RKO (cell line): ENCODE data around the gene LANCL3.
A peak's percentile ranks its signal among the peaks of the same experiment; 100 is the strongest.
"Not testable (repeated sequence)": the region's sequence is repeated elsewhere in the genome, so short reads cannot be mapped to it uniquely, and the experiment has no call there.

ENCODE experiments used
- DNase-seq: peaks from one replicate; pipeline ENCODE4 v3.0.0-alpha.2; 2016; ENCODE audit warnings: low spot score

The LANCL3 gene

GRCh38 chrX:37613933-37614332 lies 42.5 kb downstream of the LANCL3 start:
- DNase-seq, result no peak

GRCh38 chrX:37627602-37628001 lies 56.1 kb downstream of the LANCL3 start:
- DNase-seq, result no peak

GRCh38 chrX:37638047-37638446 lies 66.6 kb downstream of the LANCL3 start:
- no peak for DNase-seq

GRCh38 chrX:37640142-37640541 lies 68.7 kb downstream of the LANCL3 start:
- DNase-seq, result no peak

GRCh38 chrX:37641859-37642258 lies 70.4 kb downstream of the LANCL3 start:
- DNase-seq, result no peak

GRCh38 chrX:37644381-37645305 lies 73.2 kb downstream of the LANCL3 start:
- DNase-seq, result no peak

GRCh38 chrX:37646254-37646653 lies 74.8 kb downstream of the LANCL3 start:
- DNase-seq, result peak; percentile 23

- not testable (repeated sequence) for DNase-seq
Measured at GRCh38 chrX:37650879-37651278, 79.4 kb downstream of the LANCL3 start.

GRCh38 chrX:37651921-37652452 lies 80.5 kb downstream of the LANCL3 start:
- no peak for DNase-seq

- DNase-seq, result no peak
Measured at GRCh38 chrX:37652589-37653231, 81.2 kb downstream of the LANCL3 start.

- no peak for DNase-seq
Measured at GRCh38 chrX:37653397-37654085, 82.1 kb downstream of the LANCL3 start.

GRCh38 chrX:37658343-37659030 lies 87.0 kb downstream of the LANCL3 start:
- DNase-seq, result no peak

GRCh38 chrX:37659047-37659446 lies 87.6 kb downstream of the LANCL3 start:
- DNase-seq, result no peak

GRCh38 chrX:37662181-37662580 lies 90.7 kb downstream of the LANCL3 start:
- no peak for DNase-seq

GRCh38 chrX:37666516-37666915 lies 95.1 kb downstream of the LANCL3 start:
- no peak for DNase-seq

GRCh38 chrX:37667141-37667540 lies 95.7 kb downstream of the LANCL3 start:
- no peak for DNase-seq

- DNase-seq, result no peak
Measured at GRCh38 chrX:37672563-37672962, 101.1 kb downstream of the LANCL3 start.

- no peak for DNase-seq
Measured at GRCh38 chrX:37676811-37677210, 105.3 kb downstream of the LANCL3 start.

GRCh38 chrX:37677243-37677642 lies 105.8 kb downstream of the LANCL3 start:
- DNase-seq, result no peak

- no peak for DNase-seq
Measured at GRCh38 chrX:37677765-37678164, 106.3 kb downstream of the LANCL3 start.

GRCh38 chrX:37678574-37678973 lies 107.1 kb downstream of the LANCL3 start:
- no peak for DNase-seq

- no peak for DNase-seq
Measured at GRCh38 chrX:37679230-37679629, 107.8 kb downstream of the LANCL3 start.
